HG02981 (cell line): Measurements from ENCODE around the gene COX11.

Experiments used
- ATAC-seq: cut with Tn5 transposase; IDR thresholded peaks from one replicate; pipeline ENCODE4 v1.9.1; 2021; ENCODE audit warnings: mild to moderate bottlenecking, moderate library complexity; ENCODE audit not compliant: unreplicated experiment

COX11 gene

GRCh38 chr17:54968988-54969332, 506 bp upstream of the COX11 start:
- peak; percentile 25 for ATAC-seq

- ATAC-seq: peak; percentile 17
Measured at GRCh38 chr17:54967621-54968261, 713 bp downstream of the COX11 start.

- no peak for ATAC-seq
Measured at GRCh38 chr17:54956791-54957190, 11.7 kb downstream of the COX11 start.

GRCh38 chr17:54951286-54951685, 17.2 kb downstream of the COX11 start:
- ATAC-seq: no peak

- no peak for ATAC-seq
Measured at GRCh38 chr17:54950116-54950515, 18.3 kb downstream of the COX11 start.

- ATAC-seq: peak; percentile 62
Measured at GRCh38 chr17:54948380-54948779, 20.1 kb downstream of the COX11 start.

GRCh38 chr17:54947396-54947795, 21.1 kb downstream of the COX11 start:
- ATAC-seq: no peak

GRCh38 chr17:54945671-54946070, 22.8 kb downstream of the COX11 start:
- no peak for ATAC-seq

- no peak for ATAC-seq
Measured at GRCh38 chr17:54945231-54945630, 23.2 kb downstream of the COX11 start.

- ATAC-seq: no peak
Measured at GRCh38 chr17:54944796-54945195, 23.7 kb downstream of the COX11 start.

GRCh38 chr17:54941285-54941684, 27.2 kb downstream of the COX11 start:
- ATAC-seq: no peak

- ATAC-seq: no peak
Measured at GRCh38 chr17:54937426-54937825, 31.0 kb downstream of the COX11 start.

GRCh38 chr17:54937018-54937417, 31.4 kb downstream of the COX11 start:
- no peak for ATAC-seq

GRCh38 chr17:54935471-54935870, 33.0 kb downstream of the COX11 start:
- ATAC-seq: no peak

- no peak for ATAC-seq
Measured at GRCh38 chr17:54933921-54934320, 34.5 kb downstream of the COX11 start.

GRCh38 chr17:54932711-54933110, 35.7 kb downstream of the COX11 start:
- no peak for ATAC-seq

GRCh38 chr17:54927525-54927924, 40.9 kb downstream of the COX11 start:
- no peak for ATAC-seq

GRCh38 chr17:54924405-54924804, 44.0 kb downstream of the COX11 start:
- ATAC-seq: no peak

- ATAC-seq: no peak
Measured at GRCh38 chr17:54920819-54921218, 47.6 kb downstream of the COX11 start.

GRCh38 chr17:54919425-54919824, 49.0 kb downstream of the COX11 start:
- ATAC-seq: no peak

- no peak for ATAC-seq
Measured at GRCh38 chr17:54916721-54917120, 51.7 kb downstream of the COX11 start.
